SK-N-MC (cell line): ENCODE data around the gene ORC1.

Source experiments
- DNase-seq: peaks from one replicate; pipeline ENCODE4 v3.0.0-alpha.2; 2011; ENCODE audit warnings: low read depth, low spot score
- H3K27ac ChIP-seq: fragments of 200-600 bp; sonication (generic); 2 replicates; pipeline ENCODE4 v1.5.1; 2016; ENCODE audit warnings: mixed run types
- H3K36me3 ChIP-seq: fragments of 200-600 bp; sonication (generic); 2 replicates; pipeline ENCODE4 v1.6.1; 2017; ENCODE audit warnings: antibody characterized with exemption, low read length, mixed read lengths; ENCODE audit not compliant: insufficient read depth
- H3K4me3 ChIP-seq: fragments of 200-600 bp; sonication (generic); 2 replicates; pipeline ENCODE4 v1.5.1; 2016
- H3K9ac ChIP-seq: fragments of 200-600 bp; sonication (generic); 2 replicates; pipeline ENCODE4 v1.8.0; 2017; ENCODE audit warnings: mixed run types, mixed read lengths; ENCODE audit not compliant: insufficient read length
- H3K9me3 ChIP-seq: fragments of 200-600 bp; sonication (generic); 2 replicates; pipeline ENCODE4 v1.6.1; 2017; ENCODE audit warnings: low read depth, mild to moderate bottlenecking, antibody characterized with exemption, low read length, moderate library complexity, mixed read lengths
- EZH2 ChIP-seq: fragments of 200-600 bp; sonication (generic); IDR thresholded peaks from one replicate; pipeline ENCODE4 v1.6.1; 2017; ENCODE audit warnings: antibody characterized with exemption
- FOXP2 ChIP-seq: optimal IDR thresholded peaks from 2 replicates; pipeline ENCODE3; 2011; ENCODE audit warnings: mild to moderate bottlenecking, moderate library complexity; ENCODE audit not compliant: insufficient read depth; ENCODE audit errors: extremely low read length, control extremely low read depth
- POLR2AphosphoS5 ChIP-seq: IDR thresholded peaks from 2 replicates; pipeline ENCODE4 v1.6.1; 2012; ENCODE audit warnings: mild to moderate bottlenecking, low read depth, low read length, borderline replicate concordance

Gene ORC1

DNA sequence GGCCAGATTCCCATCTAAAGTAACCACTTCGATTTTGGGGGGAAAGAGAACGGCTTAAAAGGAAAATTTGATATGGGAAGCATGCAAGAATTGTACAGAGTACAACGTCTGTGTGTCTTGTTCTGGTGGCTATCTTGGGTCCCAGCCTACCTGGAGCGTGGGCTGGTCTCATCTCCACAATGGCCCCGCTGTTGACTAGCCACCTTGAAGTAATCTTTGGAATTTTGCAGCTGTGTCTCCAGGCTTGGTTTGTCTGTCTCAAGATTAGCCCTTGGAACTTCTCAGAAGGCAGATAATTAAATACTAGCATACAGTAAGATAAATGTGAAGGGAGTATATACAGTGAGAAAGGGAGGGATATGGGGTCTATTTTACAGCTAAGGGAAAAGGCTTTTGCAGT is 37.0 kb downstream of the ORC1 start:
- no peaks in the 10 kb centered on the region for H3K9me3 ChIP-seq
- H3K27ac ChIP-seq, result no peak overlapping the region
- DNase-seq, result no peak
- no peak overlapping the region for H3K4me3 ChIP-seq
- peaks cover 15% of the 10 kb centered on the region for H3K36me3 ChIP-seq
- H3K9ac ChIP-seq, result no peak overlapping the region
- TF ChIP-seq EZH2, result no peak
- no peak for TF ChIP-seq FOXP2
- no peak for TF ChIP-seq POLR2AphosphoS5

DNA sequence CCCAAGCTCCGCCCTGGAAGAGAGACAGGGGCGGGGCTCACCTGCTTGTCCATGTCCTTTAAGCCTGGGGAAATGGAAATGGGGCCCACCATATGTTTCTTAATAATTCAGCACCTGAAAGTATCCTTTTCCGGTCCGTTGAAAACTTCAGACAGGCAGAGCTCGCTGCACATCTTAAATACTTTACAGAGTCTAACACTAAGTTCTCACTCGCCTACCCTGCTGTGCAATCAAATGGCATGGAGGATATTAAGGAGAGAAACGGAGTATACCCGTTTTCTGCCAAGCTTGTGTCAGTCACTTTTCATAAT is 37.8 kb downstream of the ORC1 start:
- H3K9me3 ChIP-seq, result no peaks in the 10 kb centered on the region
- peaks cover 15% of the 10 kb centered on the region for H3K36me3 ChIP-seq
- peak; percentile 8 for DNase-seq
- H3K27ac ChIP-seq, result 0 out of 2 replicates have a peak overlapping the region, but pooled peaks have one; percentile 11
- peak overlapping the region; percentile 51 for H3K9ac ChIP-seq
- peak overlapping the region; percentile 97 for H3K4me3 ChIP-seq
- TF ChIP-seq FOXP2, result no peak
- TF ChIP-seq EZH2, result no peak
- no peak; the same call in 1 of the 2 replicates for TF ChIP-seq POLR2AphosphoS5

GRCh38 chr1:52365746-52366516 is 38.3 kb downstream of the ORC1 start, which contains the start of gene CC2D1B:
Gene CC2D1B (minus strand): TSS chr1:52366205. CDS start chr1:52364620, 1,585 bp downstream.
- Histone ChIP-seq H3K4me3 (peak within 1 kb of the TSS; percentile 97), H3K9me3 (no peaks in the 10 kb centered on the region), H3K36me3 (peaks cover 14% of the 10 kb centered on the region; the same call in 1 of the 2 replicates), H3K27ac (peak within 1 kb of the TSS; percentile 67), H3K9ac (peak within 1 kb of the TSS; percentile 74)
- TF ChIP-seq FOXP2 (no peak), POLR2AphosphoS5 (peak; percentile 93), EZH2 (no peak)
- peak; percentile 60 for DNase-seq

DNA sequence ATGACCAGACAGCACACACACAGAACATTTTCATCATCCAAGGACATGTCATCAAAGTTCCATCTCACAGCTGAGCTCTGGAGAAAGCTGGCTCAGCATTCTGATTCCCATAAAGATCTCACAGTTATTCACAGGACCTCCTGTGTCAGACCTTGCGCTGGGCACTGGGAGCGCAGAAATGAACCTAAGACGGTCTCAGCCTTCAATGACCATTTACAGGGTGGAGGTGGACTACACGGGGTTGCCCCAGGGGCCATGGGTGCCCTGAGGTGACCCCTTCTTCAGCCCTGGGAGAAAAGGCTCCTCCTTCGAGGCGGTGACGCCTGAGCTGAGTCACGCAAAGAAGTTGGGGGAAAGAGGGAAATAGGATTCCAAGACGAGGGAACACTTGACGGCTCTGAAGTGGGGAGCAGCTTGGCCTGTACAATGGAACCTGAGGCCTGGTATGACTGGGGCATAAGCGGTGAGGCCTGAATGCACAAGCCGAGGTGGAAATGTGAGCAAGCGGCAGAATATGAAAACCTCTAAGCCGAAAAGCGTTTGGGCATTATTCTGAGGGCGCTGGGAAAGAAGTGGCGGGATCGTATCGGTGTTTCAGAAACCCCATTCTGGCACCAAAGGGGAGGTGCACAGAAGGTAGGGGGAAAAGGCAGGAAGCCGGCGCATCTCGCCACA is 39.0 kb downstream of the ORC1 start:
- no peaks in the 10 kb centered on the region for H3K9me3 ChIP-seq
- H3K36me3 ChIP-seq, result peaks cover 21% of the 10 kb centered on the region; the same call in 1 of the 2 replicates
- peak overlapping the region; percentile 97 for H3K4me3 ChIP-seq
- TF ChIP-seq EZH2 (no peak), FOXP2 (no peak), POLR2AphosphoS5 (no peak)
- H3K9ac ChIP-seq, result peak overlapping the region; percentile 74
- peak overlapping the region; percentile 67 for H3K27ac ChIP-seq
- DNase-seq, result no peak

- no peaks in the 10 kb centered on the region for H3K9me3 ChIP-seq
- peak overlapping the region; percentile 97 for H3K4me3 ChIP-seq
- peak overlapping the region; percentile 67; the same call in 1 of the 2 replicates for H3K27ac ChIP-seq
- DNase-seq, result no peak
- H3K9ac ChIP-seq, result peak overlapping the region; percentile 74
- no peak for TF ChIP-seq FOXP2
- no peak for TF ChIP-seq EZH2
- no peak for TF ChIP-seq POLR2AphosphoS5
- peaks cover 28% of the 10 kb centered on the region for H3K36me3 ChIP-seq
These were observed 39.9 kb downstream of the ORC1 start for GRCh38 chr1:52364235-52364839.

DNA sequence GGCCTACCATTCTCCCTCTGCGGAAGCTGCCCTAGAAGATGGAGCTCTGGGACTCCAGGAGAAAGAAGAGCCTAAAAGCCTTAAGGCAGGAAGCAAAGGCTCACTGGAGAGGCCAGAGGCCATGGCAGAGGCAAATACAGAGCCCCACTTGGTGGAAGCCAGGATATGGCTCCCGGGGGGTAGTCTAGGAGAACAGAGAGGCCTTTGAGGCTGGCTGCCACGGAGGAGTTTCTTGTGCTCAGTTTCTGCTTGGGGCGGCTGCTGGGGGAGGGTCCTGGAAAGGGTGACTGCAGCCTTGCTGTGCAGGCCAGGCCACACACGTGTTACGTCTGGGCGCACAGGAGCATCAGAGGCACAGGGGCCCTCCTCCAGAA is 43.6 kb downstream of the ORC1 start:
- no peak overlapping the region for H3K9ac ChIP-seq
- no peak overlapping the region for H3K27ac ChIP-seq
- H3K36me3 ChIP-seq, result peaks cover 65% of the 10 kb centered on the region
- H3K9me3 ChIP-seq, result no peaks in the 10 kb centered on the region
- TF ChIP-seq POLR2AphosphoS5 (no peak), FOXP2 (no peak), EZH2 (no peak)
- no peak overlapping the region for H3K4me3 ChIP-seq
- DNase-seq, result no peak

- Histone ChIP-seq H3K27ac (no peak overlapping the region), H3K9ac (no peak overlapping the region), H3K4me3 (no peak overlapping the region), H3K9me3 (no peaks in the 10 kb centered on the region), H3K36me3 (peaks cover 72% of the 10 kb centered on the region)
- no peak for TF ChIP-seq POLR2AphosphoS5
- no peak for TF ChIP-seq EZH2
- TF ChIP-seq FOXP2, result no peak
- DNase-seq, result no peak
These were observed 44.3 kb downstream of the ORC1 start for GRCh38 chr1:52359676-52360594.
